A549 treated with DMSO at 1 μM for 4 hours (cell line): ENCODE results near the gene IFTAP. TPM values are rescaled to one million over a fixed set of nuclear protein-coding genes. Genes with fewer than 3 reads are reported as not detected.

Source experiments
- total RNA-seq: library from RNA; stranded (reverse); fragments of 200-300 nt; extraction: Qiagen RNA extraction; gene quantifications from 5 replicates; pipeline ENCODE4 v1.2.3, GENCODE V29; 2022; ENCODE audit warnings: low read depth

Gene IFTAP, protein sequence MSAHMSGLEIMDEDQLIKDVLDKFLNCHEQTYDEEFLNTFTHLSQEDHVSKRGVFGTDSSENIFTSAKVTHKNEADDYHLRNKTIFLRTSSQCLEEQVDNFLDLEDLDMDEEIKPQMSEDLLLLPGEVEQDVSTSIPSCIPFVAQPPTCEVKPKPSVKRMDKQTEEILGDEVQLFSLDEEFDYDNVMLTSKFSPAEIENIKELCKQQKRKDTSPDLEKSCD
- 15.8 to 18.3 TPM (median 17.5 TPM) in 5 replicates for total RNA-seq

DNA sequence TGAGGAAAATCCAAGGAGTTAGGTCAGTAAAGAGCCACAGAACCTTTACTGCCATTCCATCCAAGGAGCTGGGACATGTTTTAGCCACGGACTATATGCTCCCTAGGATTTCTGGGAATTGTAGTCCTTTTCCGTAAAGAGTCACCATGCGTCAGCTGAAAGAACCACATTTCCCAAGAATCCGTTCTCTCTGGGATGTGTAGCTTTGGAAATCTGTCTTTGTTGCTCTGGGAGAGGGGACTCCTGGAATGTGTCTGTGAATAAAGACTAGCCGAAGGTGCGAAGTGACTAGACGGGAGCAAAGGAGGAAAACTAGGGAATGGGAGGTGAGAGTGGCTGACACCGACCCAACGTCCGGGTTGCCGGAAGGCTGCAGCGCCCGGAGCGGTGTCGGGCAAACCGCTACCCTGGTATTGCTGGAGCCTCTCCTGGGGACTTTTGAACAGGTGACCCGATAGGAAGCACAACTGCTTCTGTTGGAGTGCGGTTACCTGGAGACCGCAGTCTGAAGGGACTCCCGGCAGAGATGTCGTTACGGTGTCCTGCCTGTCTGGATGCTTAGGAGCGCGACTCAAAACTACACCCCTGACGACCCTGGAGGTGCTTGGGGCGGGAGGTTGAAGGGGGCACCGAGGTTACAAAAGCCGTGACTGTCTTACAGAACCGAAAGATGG lies at the start of gene IFTAP:
Gene IFTAP (plus strand): TSS at position 187 of the 674 bp plus-strand sequence. CDS start 15,602 bp downstream, outside the sequence.

DNA sequence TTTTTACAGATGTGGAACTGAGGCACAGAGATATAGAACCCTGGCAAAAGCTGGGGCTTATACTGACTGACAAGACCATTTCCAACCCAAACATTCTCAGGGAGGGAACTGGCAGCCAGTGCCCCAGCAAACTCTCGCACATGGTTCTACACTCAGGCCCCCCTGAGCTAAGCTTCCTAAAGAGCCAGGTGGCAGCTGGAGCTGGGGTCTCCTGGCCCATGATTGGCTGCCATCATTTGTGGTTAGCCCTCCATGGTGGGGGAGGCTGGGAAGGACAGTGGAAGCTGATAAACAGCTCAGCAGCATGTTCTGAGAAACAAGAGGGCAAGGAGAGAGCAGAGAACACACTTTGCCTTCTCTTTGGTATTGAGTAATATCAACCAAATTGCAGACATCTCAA lies 26.6 kb upstream of the IFTAP start, which contains the start of gene RAG1:
Gene RAG1 (plus strand): TSS at position 314 of the 400 bp plus-strand sequence. CDS start 5,298 bp downstream, outside the sequence.

DNA sequence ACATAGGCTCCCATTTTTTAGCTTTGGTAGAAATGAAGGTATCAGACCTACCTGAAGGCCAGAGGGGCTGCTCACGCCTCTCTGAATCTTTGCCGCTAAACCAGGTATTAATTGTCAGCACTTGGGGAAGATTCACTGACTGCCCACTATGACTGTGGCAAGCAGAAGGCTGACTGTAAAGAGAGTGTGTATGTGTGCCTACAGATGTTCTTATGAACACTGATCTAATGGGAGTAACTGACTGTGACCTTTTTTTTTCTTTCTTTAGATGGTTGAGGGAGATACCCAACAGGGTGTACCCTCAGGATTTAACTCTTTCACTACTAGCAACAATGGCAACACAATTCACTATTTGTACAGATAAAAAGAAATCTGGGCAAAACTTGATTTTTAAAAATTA lies 3.7 kb downstream of the IFTAP start, which contains the start of gene RAG2:
Gene RAG2 (minus strand): TSS at position 186 of the 400 bp plus-strand sequence. CDS start 4,068 bp downstream, outside the sequence.

Other genes with a start within 250 kb of the IFTAP start
- gene TRAF6, start 84.2 kb upstream of the IFTAP start, total RNA-seq: 6.7 to 8.1 TPM (median 7.8 TPM) in 5 replicates
- 0.01 to 0.48 TPM (median 0.27 TPM) in 5 replicates for gene RAG1, start 26.5 kb upstream of the IFTAP start, total RNA-seq
- gene RAG2, start 3.7 kb downstream of the IFTAP start, total RNA-seq: not detected in 5 replicates